ENCODE results near the gene POLD1.
A peak's percentile ranks its signal among the peaks of the same experiment; 100 is the strongest.

DNA sequence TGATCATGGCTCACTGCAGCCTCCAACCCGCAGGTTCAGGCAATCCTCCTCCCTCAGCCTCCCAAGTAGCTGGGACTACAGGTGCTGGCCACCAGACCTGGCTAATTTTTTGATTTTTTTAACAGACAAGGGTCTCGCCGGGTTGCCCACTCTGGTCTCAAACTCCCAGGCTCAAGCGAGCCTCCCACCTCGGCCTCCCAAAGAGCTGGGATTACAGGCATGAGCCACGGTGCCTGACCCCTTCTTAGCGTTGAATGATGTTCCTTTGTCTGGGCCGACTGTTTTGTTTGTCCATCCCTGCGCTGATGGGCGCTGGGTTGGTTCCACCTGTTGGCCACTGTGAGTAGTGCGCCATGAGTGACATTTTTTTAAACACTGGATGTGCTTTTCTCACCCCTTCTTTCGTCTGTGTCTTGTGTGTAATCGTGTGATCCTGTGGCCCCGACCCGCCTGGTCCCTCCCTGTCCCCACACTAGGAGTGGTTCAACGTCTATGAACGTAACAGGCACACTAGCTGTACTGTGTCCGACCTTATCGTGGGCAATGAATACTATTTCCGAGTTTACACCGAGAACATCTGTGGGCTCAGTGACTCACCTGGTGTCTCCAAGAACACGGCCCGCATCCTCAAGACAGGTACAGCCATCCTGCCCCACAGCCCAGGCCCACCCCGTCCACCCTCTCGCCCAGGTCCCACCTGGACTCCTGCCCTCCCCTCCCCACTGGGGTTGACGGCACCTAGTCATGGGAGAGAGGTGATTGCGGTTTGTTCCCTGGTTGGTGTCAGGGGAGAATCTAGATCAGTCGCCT, 77.1 kb downstream of the POLD1 start:
- TF ChIP-seq, protein P1, sequence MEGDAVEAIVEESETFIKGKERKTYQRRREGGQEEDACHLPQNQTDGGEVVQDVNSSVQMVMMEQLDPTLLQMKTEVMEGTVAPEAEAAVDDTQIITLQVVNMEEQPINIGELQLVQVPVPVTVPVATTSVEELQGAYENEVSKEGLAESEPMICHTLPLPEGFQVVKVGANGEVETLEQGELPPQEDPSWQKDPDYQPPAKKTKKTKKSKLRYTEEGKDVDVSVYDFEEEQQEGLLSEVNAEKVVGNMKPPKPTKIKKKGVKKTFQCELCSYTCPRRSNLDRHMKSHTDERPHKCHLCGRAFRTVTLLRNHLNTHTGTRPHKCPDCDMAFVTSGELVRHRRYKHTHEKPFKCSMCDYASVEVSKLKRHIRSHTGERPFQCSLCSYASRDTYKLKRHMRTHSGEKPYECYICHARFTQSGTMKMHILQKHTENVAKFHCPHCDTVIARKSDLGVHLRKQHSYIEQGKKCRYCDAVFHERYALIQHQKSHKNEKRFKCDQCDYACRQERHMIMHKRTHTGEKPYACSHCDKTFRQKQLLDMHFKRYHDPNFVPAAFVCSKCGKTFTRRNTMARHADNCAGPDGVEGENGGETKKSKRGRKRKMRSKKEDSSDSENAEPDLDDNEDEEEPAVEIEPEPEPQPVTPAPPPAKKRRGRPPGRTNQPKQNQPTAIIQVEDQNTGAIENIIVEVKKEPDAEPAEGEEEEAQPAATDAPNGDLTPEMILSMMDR (IDR thresholded peaks at IDR 0.05; ENCODE audit: insufficient read depth, low read length, poor library complexity, severe bottlenecking): peak; percentile 75
- TF ChIP-seq EZH2phosphoT487 (conservative IDR thresholded peaks at IDR 0.05; ENCODE audit: low read length): no peak
